Fibroblast of villous mesenchyme (primary cell): Measurements from ENCODE around the gene ZNF70. TPM values are rescaled to one million over a fixed set of nuclear protein-coding genes. Genes with fewer than 3 reads are reported as not detected.

Source experiments
- DNase-seq: peaks from one replicate; pipeline ENCODE4 v3.0.0-alpha.2; 2010; ENCODE audit warnings: low read depth
- H3K4me3 ChIP-seq: 2 replicates; pipeline ENCODE4 v1.5.1; 2011; ENCODE audit warnings: low read depth, mild to moderate bottlenecking, low read length
- CTCF ChIP-seq: IDR thresholded peaks from 2 replicates; pipeline ENCODE4 v1.5.1; 2012; ENCODE audit warnings: low read depth, mild to moderate bottlenecking, low read length; ENCODE audit not compliant: insufficient read depth
- total RNA-seq: library from RNA; depleted of rRNA; stranded (reverse); fragments of >200 nt; gene quantifications from 2 replicates; pipeline ENCODE4 v1.2.3, GENCODE V29; 2012

ZNF70 gene
- total RNA-seq, 1 donor = 7.8 TPM

GRCh38 chr22:23713696-23714595, 37.0 kb downstream of the ZNF70 start:
- DNase-seq = no peak
- no peak for TF ChIP-seq CTCF
- H3K4me3 ChIP-seq = no peak overlapping the region

- no peak for TF ChIP-seq CTCF
- H3K4me3 ChIP-seq = no peak overlapping the region
- DNase-seq = no peak
Measured at GRCh38 chr22:23712256-23712655, 38.7 kb downstream of the ZNF70 start.

- peak; percentile 45 for DNase-seq
- no peak overlapping the region for H3K4me3 ChIP-seq
- TF ChIP-seq CTCF = no peak
Measured at GRCh38 chr22:23709107-23709506, 41.8 kb downstream of the ZNF70 start.

GRCh38 chr22:23708270-23708669, 42.6 kb downstream of the ZNF70 start:
- H3K4me3 ChIP-seq = no peak overlapping the region
- DNase-seq = no peak
- no peak for TF ChIP-seq CTCF

GRCh38 chr22:23705358-23705757, 45.6 kb downstream of the ZNF70 start:
- no peak for TF ChIP-seq CTCF
- no peak for DNase-seq
- no peak overlapping the region for H3K4me3 ChIP-seq

GRCh38 chr22:23704829-23705228, 46.1 kb downstream of the ZNF70 start:
- H3K4me3 ChIP-seq = no peak overlapping the region
- no peak for TF ChIP-seq CTCF
- no peak for DNase-seq
